COLO829 (cell line): ENCODE measurements around the gene STIM2.
"Not testable (repeated sequence)": the region's sequence is repeated elsewhere in the genome, so short reads cannot be mapped to it uniquely, and the experiment has no call there.

ENCODE experiments used
- DNase-seq: peaks from one replicate; pipeline ENCODE4 v3.0.0; 2012; ENCODE audit warnings: low spot score

The STIM2 gene

DNA sequence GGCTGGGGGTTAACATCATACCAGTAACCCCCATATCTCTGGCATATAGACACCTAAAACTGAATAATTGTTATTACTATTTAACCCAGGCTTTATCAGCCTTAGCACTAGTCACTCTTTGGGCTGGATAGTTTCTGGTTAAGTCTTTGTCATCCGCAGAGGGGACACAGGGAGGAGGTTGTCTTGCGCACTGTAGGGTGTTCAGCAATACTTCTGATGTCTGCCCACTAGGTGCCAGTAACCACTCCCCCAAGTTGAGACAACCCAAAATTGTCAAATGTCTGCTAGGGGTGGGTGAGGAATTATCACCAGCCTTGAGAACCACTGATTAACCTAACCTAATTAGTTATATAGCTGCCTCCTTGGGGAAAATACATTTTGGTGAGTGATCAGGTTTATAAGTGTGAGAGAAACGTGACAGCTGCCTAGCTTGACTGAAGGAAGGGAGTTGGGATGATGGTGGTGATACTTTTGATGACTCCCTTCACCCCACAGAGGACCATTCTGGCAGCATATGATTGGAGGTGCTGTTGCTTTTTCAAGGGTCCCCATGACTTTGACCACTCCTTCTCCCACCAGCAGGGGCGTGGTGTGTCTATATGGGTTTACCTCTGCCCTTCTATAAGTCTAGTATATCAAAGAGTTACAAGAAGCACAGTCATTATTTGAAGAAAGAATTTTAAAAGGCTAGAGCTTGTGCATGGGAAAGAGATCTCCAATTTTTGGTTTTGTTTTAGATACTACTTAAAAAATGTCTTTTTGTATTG lies 140.9 kb downstream of the STIM2 start:
- no peak for DNase-seq

DNA sequence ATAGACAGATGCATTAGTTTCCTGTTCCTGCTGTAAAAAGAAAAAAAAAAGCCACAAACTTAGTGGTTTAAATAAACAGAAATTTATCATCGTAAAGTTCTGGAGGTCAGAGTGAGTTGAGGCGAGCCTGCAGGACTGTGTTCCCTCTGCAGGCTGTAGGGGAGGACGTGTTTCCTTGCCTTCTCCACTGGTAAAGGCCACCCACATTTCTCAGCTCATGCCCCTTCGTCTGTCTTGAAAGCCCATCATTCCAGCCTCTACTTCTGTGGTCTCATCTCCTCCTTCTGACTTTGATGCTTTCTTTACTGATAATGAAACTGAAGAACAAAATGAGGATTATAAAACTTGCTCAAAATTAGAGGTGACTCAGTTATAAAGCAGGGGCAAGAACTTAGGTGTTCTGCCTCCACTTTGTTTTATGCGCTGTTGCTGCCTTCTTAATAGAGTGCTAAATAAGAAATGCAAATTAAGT lies 143.0 kb downstream of the STIM2 start:
- DNase-seq = no peak

DNA sequence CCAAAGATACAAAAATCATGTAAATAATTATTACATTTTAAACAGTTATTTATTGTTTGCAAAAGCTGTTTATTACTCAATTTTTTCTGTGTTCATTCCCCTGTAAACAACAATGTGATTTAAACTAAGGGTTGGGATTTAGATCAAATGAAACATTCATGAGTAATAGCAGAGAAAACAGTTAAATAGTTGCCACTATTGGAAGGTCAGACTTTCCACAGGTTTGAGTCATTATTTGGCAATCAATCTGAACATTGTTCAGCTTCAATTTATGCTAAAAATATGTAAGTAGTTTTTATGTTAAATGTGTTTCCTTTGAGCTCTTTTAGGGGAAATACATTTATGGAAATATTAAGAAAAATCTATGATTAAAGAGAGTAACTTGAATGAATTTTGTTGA lies 144.9 kb downstream of the STIM2 start:
- peak; percentile 40 for DNase-seq

DNA sequence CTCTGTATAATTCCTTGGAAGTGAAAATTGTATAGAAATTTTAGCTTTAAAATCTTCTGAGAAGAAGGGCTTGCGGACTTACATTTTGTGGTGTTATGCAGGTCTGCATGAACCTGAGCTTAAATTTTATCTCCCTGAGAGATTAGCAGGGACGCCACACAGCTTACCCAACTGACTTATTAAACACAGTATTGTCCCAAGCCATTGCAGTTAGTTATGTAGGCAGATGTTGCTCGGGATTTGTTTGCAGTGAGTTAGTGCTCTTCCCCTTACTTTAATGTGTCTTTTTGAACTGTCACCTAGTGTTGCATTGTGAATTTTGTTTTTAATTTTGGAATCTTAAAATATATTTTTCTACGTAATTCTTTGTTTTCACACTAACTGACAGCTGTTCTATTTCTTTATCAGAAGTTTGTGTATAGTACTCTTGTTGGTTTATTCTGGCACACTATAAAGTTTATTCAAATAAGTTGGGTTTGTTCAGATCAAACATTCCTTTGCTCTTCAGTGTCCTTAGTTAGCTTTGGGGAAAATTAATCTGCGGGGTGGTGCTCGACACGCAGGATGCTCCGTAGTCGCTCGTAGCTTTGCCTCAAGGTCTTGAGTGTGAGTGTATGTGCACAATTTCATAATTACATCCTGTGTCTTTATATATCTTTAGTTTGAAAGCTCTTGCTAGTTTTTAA lies 145.4 kb downstream of the STIM2 start:
- DNase-seq = no peak

DNA sequence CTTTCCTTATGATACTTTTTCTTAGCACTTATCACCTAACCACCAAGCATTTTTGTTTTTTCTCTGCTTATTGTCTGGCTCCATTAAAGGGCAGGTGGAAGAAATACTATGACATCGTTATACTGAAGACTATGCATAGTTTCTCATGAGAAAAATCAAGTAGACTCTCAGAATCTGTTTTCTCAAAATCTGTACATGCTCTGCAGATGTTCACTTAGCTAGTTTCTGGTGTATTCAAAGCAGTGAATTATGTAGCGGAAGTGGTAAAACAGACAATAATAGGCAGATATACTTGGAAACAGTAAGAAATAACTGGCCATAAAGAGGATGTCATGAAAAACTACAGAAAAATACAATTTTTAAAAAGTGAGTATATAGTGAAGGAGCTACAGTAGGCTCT lies 146.0 kb downstream of the STIM2 start:
- no peak for DNase-seq

DNA sequence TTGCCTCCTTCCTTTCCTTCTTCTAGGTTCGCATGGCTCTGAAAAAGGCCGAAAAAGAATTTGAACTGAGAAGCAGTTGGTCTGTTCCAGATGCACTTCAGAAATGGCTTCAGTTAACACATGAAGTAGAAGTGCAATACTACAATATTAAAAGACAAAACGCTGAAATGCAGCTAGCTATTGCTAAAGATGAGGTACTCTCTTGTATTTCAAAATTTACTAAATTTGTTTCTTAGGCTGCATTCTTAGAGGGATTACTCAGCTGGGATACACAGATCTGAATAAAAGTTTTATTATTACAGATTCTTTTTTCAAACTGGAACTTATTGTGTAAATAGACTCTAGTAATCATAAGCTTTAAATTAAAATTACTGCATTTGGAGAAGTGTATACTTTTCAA lies 146.9 kb downstream of the STIM2 start:
- DNase-seq = no peak

DNA sequence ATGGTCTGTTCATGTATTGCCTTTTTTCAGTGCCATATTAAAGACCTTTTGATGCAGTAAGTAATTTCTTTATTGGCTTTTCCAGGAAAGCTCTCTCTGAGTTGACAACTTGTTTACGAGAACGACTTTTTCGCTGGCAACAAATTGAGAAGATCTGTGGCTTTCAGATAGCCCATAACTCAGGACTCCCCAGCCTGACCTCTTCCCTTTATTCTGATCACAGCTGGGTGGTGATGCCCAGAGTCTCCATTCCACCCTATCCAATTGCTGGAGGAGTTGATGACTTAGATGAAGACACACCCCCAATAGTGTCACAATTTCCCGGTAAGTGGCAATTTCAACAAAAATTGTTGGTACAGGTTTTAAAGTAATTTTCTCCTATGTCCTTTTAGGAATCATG lies 148.0 kb downstream of the STIM2 start:
- no peak for DNase-seq

DNA sequence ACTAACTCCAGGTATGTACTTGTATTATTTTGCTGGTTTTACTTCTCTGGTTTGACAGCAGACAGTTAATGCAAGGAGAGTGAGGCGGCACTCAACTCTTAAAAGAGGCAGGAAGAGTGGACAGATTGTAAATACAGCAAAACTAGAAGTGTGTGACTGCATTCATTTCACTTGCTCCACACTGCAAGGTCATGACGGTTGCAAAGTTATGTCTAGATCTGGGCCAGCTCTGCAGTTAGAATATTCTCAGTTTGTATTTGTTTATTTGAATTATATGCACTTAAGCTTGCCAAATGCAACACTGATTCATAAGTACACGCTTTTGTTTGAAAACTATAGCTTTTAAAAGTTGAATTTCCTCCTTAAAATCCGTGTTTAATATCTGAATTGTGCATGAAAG lies 148.9 kb downstream of the STIM2 start:
- DNase-seq = no peak

DNA sequence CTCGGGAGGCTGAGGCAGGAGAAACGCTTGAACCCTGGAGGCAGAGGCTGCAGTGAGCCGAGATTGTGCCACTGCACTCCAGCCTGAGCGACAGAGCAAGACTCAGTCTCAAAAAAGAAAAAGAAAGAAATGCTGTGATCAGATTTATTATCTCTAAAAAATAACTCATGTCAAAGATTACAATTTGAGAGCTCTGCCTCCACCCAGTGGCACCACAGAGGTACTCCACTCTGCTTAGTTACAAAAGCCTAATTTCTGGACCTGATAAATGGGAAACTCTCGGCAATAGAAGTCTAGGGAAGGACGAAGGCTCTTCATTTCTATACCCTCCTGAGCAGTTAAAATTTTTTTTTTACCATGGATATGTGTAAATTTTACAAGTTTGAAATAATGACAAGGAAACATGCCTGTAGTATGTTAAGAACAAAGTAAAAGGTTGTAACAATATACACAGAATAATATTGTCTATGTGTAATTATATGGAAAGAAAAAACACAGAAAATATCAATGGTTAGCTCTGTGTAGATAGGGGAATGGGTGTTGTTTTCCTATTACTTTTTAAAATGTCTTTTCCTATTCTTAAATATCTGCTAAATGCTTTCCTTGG lies 149.8 kb downstream of the STIM2 start:
- peak; percentile 42 for DNase-seq

DNA sequence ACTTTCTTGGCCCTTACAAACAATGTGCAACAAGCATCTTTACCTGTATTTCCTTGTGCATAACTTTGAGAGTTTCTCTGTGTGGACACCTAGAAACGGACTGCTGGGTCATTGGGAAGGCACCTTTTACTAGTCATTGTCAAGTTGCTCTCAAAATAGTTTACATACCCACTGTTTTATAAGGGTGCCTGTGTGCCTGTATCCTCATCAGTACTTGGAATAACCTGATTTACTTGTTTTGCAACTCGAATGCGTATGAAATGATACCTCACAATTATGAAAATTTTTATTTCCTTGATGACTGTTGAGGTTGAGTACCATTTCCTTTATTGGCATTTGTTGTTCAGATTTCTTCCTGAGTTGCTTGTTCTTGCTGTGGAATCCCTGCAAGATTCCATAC lies 150.8 kb downstream of the STIM2 start:
- DNase-seq = no peak

DNA sequence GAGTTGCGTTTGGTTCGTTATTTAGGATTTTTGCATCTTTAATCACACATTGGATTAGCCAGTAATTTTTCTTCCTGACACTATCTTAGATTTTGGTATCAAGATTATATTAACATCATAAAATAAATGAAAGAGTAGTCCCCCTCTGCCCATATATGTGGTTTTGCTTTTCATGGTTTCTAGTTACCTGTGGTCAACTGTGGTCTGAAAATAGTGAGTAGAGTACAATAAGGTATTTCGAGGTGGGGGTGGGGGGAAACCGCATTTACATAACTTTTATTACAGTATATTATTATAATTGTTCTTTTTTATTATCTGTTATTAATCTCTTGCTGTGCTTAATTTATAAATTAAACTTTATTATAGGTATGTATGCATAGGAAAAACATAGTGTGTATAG lies 152.4 kb downstream of the STIM2 start:
- DNase-seq = no peak

DNA sequence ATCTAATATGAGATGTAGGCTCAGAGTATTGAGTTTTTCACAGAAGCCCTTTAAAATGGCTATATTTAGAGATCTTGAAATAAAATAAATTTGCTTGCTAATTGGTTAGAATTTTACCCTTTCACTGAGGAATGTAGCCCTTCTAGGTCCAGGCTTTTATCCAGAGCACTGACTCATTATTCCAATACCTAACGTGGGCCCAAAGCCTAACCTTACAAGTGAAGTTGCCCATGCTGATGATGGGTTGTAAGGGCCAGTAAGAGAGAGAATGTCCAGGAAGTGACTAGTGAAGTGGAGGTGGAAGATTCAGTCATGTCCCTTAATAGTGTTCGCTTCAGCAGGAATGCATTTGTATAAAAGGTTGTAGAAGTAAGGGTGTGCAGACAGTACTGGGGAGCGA lies 155.9 kb downstream of the STIM2 start:
- DNase-seq = no peak

DNA sequence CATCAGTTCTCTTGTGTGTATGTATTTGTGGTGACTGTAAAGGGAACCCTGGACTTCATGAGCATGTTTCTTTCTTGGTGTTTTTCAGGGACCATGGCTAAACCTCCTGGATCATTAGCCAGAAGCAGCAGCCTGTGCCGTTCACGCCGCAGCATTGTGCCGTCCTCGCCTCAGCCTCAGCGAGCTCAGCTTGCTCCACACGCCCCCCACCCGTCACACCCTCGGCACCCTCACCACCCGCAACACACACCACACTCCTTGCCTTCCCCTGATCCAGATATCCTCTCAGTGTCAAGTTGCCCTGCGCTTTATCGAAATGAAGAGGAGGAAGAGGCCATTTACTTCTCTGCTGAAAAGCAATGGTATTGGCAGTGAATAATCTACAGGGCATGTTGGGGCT lies 157.0 kb downstream of the STIM2 start:
- no peak for DNase-seq

DNA sequence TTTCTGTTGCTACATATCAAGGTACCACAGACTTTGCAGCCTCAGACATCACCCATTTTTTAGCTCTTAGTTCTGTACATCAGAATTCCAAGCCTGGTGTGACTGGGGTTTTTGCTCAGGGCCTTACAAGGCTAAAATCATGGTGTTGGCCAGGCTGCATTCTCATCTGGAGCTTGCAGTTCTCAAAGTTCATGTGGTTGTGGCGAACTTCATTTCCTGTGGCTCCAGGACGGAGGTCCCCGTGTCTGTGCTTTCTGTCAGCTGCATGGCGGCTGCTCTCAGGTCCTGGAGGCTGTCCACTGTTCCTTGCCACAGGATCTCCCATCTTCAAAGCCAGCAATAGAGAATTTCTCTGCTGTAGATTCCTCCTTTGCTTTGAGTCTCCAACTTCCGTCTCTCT lies 157.4 kb downstream of the STIM2 start:
- no peak for DNase-seq

DNA sequence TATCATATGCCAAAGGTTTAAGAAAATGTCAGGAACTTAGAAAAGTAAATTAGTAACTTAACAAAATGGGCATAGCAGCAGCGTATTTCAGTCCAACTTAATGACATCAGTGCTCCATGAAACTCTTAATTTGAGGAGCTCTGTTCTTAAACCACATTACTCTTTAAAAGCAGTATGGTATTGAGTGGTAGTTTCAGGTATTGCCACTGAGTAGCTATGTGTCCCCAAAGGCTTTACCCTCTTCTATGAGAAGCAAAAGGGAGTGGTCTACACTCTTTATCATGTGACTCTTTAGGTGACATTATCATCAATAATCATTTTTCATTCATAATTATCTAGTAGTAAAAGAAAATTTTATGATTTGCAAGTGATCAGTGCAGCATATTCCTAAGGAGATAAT lies 158.3 kb downstream of the STIM2 start:
- no peak for DNase-seq

DNA sequence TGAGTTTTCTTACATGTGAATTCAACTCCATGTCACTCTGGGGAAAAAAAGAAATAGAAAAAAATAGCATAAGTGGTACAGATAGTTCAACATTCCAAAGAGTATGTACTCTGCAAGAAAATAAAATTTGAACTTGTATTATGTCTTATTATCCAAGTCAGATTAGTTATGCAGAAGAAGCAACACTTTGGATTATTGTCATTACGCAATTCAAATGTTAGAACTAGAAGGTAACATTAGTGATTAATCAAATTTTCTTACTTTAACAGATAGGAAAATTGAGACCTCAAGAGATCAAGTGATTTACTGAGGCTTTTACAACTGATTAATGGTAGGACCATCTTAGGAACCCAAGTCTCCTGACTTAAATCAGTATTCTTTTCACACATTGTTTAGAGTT lies 159.1 kb downstream of the STIM2 start:
- no peak for DNase-seq

DNA sequence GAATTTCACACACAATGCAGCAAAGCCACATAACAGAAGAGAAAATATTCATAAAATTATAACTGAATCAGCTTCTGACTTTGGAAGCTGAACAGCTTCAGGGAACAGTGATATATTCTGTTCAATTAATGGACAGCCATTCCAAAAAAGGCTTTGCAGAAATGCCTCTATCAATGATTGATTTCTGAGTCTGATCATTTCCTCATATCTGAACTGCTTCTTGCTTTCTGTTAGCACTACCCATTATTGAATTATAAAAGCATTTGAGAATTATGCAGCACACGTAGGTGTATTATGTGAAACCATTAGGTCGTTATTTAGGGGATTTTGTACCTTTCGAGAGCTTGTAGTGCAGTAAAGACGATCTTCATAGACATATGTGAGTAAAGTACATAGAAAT lies 159.6 kb downstream of the STIM2 start:
- DNase-seq = no peak

DNA sequence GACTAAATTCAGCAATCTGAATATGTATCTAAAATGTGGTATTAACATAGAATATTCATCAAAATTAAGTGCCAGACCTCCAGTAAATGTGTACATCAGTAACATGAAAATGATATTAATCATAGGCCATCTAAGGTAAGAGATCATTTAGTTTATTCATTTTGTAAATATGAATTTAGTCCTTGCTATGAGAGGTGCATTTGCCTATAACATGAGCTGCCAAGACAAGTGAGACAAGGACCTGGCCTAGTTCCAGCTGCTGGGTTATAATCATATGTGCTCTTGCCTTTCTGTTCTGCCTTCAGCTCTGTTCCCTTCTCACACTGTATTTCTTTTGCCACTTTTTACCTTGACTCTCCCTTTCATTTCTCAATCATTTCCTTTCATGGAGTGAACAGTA lies 160.0 kb downstream of the STIM2 start:
- no peak for DNase-seq

DNA sequence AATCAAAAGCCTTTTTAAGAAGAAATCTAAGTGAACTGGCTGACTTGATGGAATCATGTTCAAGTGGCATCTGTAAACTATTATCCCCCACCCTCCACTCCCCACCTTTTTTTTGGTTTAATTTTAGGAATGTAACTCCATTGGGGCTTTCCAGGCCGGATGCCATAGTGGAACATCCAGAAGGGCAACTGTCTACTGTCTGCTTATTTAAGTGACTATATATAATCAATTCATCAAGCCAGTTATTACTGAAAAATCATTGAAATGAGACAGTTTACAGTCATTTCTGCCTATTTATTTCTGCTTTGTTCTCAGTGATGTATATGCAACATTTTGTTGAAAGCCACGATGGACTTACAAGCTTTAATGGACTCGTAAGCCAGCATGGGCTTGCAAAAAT lies 162.3 kb downstream of the STIM2 start:
- DNase-seq = no peak

DNA sequence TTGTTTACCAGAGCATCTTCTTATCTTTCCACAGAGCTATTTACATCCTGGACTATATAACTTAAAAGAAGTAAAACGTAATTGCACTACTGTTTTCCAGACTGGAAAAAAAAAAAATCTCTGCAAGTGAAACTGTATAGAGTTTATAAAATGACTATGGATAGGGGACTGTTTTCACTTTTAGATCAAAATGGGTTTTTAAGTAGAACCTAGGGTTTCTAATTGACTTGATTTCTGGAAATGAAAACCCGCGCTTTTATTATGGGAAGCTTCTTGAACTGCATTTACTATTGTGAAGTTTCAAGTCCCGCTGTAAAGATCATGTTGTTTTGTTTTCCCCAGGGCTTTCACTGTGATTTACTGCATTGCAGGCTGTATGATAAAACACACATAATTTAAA lies 162.7 kb downstream of the STIM2 start:
- no peak for DNase-seq

DNA sequence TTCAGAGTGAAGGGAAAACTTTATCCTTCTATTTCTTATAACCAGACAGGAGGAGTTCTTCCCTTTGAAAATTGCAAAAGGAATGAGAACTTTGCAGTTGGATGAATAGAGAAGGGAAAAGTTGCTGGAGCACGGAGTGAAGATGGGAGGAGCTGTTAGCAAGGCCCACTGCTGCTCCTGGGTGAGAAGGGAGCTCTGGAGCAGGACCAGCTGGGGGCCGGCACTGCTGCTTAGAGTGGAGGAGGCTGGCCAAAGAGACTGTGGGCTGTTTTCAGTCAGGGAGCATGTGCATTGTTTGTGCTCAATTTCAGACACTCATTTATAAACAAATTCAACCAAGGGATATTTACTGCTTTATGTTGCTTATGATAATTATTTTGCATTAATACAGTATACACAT lies 164.2 kb downstream of the STIM2 start:
- no peak for DNase-seq

DNA sequence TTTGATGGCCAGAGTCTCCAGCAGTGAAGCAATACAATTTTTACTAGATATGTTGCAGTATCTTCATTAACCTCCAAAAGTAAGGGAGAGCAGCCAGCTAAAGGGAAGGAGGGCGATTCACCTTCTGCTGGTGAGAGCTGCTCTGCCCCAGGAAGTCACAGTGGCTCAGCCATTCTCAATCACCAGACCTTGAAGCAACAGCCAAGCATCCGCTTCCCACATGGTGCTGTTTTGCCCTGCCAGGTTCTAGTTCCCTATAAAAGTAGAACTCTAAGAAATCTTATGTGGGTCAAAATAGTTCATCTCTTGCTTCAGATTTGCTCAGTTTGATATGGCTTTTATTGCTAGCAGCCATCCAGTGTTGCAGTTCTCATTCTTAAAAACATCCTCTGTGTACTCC lies 166.8 kb downstream of the STIM2 start:
- no peak for DNase-seq

DNA sequence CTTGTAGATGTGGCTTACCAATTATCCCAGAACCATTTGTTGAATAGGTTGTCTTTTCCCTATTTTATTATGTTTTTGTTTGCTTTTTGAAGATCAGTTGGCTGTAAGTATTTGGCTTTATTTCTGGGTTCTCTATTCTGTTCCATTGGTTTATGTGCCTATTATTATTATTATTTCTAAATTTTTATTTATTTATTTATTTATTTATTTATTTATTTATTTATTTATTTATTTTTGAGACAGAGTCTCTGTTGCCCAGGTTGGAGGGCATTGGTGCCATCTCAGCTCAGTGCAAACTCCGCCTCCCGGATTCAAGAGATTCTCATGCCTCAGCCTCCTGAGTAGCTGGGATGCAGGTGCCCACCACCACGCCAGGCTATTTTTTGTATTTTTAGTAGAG lies 174.5 kb downstream of the STIM2 start:
- not testable (repeated sequence) for DNase-seq
